Trophoblast cell (in vitro differentiated cells and primary cell): ENCODE measurements around the gene ANKHD1.
"Not testable (repeated sequence)": the region's sequence is repeated elsewhere in the genome, so short reads cannot be mapped to it uniquely, and the experiment has no call there.

ENCODE experiments used
- DNase-seq, 2 donors: peaks; one replicate each; pipeline ENCODE4 v3.0.0-alpha.2; 2016
- H2AFZ ChIP-seq: 2 replicates; pipeline ENCODE4 v1.6.1; 2013; ENCODE audit warnings: low read length, moderate library complexity, mild to moderate bottlenecking; ENCODE audit not compliant: insufficient read depth, poor library complexity
- H2AK5ac ChIP-seq: 2 replicates; pipeline ENCODE4 v1.6.1; 2013; ENCODE audit warnings: mild to moderate bottlenecking, low read length
- H2BK120ac ChIP-seq: 2 replicates; pipeline ENCODE4 v1.6.1; 2013; ENCODE audit warnings: low read length, mild to moderate bottlenecking, moderate library complexity; ENCODE audit not compliant: insufficient read depth, poor library complexity
- H2BK12ac ChIP-seq: 2 replicates; pipeline ENCODE4 v1.6.1; 2013; ENCODE audit warnings: mild to moderate bottlenecking, low read length, moderate library complexity
- H2BK5ac ChIP-seq: 2 replicates; pipeline ENCODE4 v1.6.1; 2013; ENCODE audit warnings: low read length, low read depth, moderate library complexity, mild to moderate bottlenecking; ENCODE audit not compliant: poor library complexity
- H3K14ac ChIP-seq: 2 replicates; pipeline ENCODE4 v1.6.1; 2013; ENCODE audit warnings: mild to moderate bottlenecking, low read length
- H3K18ac ChIP-seq: 2 replicates; pipeline ENCODE4 v1.6.1; 2013; ENCODE audit warnings: mild to moderate bottlenecking, low read length
- H3K23ac ChIP-seq: 2 replicates; pipeline ENCODE4 v1.6.1; 2013; ENCODE audit warnings: low read length
- H3K27ac ChIP-seq: 2 replicates; pipeline ENCODE4 v1.5.1; 2013; ENCODE audit warnings: low read depth, mild to moderate bottlenecking, inconsistent platforms, low read length, moderate library complexity
- H3K27me3 ChIP-seq: 2 replicates; pipeline ENCODE4 v1.6.1; 2013; ENCODE audit warnings: inconsistent platforms, mild to moderate bottlenecking, low read length, moderate library complexity; ENCODE audit not compliant: insufficient read depth
- H3K36me3 ChIP-seq, 2 experiments: 1 replicate in 1 of 2; 2 replicates in 1 of 2; pipeline ENCODE4 v1.6.1; 2013; ENCODE audit warnings: low read length in 2 of 2, mild to moderate bottlenecking in 2 of 2, moderate library complexity in 1 of 2; ENCODE audit not compliant: insufficient read depth in 2 of 2, control insufficient read depth in 1 of 2
- H3K4ac ChIP-seq: 2 replicates; pipeline ENCODE4 v1.6.1; 2013; ENCODE audit warnings: low read depth, mild to moderate bottlenecking, low read length, moderate library complexity
- H3K4me1 ChIP-seq, 2 experiments: 1 replicate in 1 of 2; 2 replicates in 1 of 2; pipeline ENCODE4 v1.6.1; 2013; ENCODE audit warnings: low read length in 2 of 2, mild to moderate bottlenecking in 2 of 2, moderate library complexity in 1 of 2; ENCODE audit not compliant: insufficient read depth in 2 of 2, control insufficient read depth in 1 of 2
- H3K4me2 ChIP-seq: 2 replicates; pipeline ENCODE4 v1.6.1; 2013; ENCODE audit warnings: inconsistent platforms, mild to moderate bottlenecking, low read length, moderate library complexity
- H3K4me3 ChIP-seq: 2 replicates; pipeline ENCODE4 v1.5.1; 2013; ENCODE audit warnings: mild to moderate bottlenecking, low read depth, low read length, inconsistent platforms
- H3K79me1 ChIP-seq: one replicate; pipeline ENCODE4 v1.6.1; 2013; ENCODE audit warnings: low read length
- H3K79me2 ChIP-seq: 2 replicates; pipeline ENCODE4 v1.6.1; 2013; ENCODE audit warnings: low read length, mild to moderate bottlenecking; ENCODE audit not compliant: control insufficient read depth, insufficient read depth, poor library complexity
- H3K9ac ChIP-seq: 2 replicates; pipeline ENCODE4 v1.6.1; 2013; ENCODE audit warnings: mild to moderate bottlenecking, low read length
- H3K9me3 ChIP-seq: 2 replicates; pipeline ENCODE4 v1.6.1; 2013; ENCODE audit warnings: low read depth, mild to moderate bottlenecking, control low read depth, inconsistent platforms, low read length; ENCODE audit not compliant: insufficient read depth
- H4K12ac ChIP-seq: 2 replicates; pipeline ENCODE4 v1.6.1; 2013; ENCODE audit warnings: low read depth, mild to moderate bottlenecking, low read length, moderate library complexity
- H4K8ac ChIP-seq: 2 replicates; pipeline ENCODE4 v1.6.1; 2013; ENCODE audit warnings: low read depth, mild to moderate bottlenecking, low read length, moderate library complexity
- H4K91ac ChIP-seq: one replicate; pipeline ENCODE4 v1.6.1; 2013; ENCODE audit warnings: low read depth, mild to moderate bottlenecking, low read length, moderate library complexity
- WGBS: extraction: QIAGEN DNeasy Blood & Tissue Kit; methylation state at CpG from one replicate; pipeline ENCODE4 v1.1.7; 2013; ENCODE audit warnings: missing lambda C conversion rate; ENCODE audit not compliant: insufficient read length, insufficient coverage; ENCODE audit errors: extremely low coverage; 5-methylcytosine and 5-hydroxymethylcytosine counted together

The ANKHD1 gene

DNA sequence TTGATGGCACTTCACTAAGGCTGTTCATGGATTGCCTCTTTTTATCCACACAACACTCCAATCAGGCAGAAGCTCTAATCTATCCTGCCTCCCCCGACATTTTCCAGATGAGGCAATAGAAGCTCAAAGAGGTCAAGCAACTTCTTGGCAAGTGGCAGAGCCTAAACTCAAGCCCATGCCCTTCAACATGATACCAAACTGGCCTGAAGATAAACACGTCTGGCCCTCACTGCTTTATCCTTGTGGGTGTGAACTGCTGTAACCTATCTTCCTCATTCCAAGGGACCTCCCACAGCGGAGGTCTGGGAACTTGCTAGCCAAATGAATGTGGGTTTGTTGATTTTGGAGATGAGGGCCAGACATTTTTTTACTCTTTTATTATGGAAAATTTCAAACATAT lies 172.5 kb downstream of the ANKHD1 start:
- H3K4me3 ChIP-seq, result no peak overlapping the region
- no peak overlapping the region for H3K27ac ChIP-seq
- H4K8ac ChIP-seq, result no peak overlapping the region
- no peak overlapping the region for H3K4me2 ChIP-seq
- no peak overlapping the region for H2BK120ac ChIP-seq
- no peak overlapping the region for H3K9ac ChIP-seq
- H3K4ac ChIP-seq, result no peak overlapping the region
- H3K23ac ChIP-seq, result no peak overlapping the region
- H4K91ac ChIP-seq, result no peak overlapping the region
- no CpG with 5 or more reads among the region's 3 CpGs for WGBS
- no peak for DNase-seq
- H2AK5ac ChIP-seq, result no peak overlapping the region
- H3K27me3 ChIP-seq, result no peaks in the 10 kb centered on the region
- no peak overlapping the region for H2BK12ac ChIP-seq
- H3K79me2 ChIP-seq, result no peaks in the 10 kb centered on the region
- peaks cover 3% of the 10 kb centered on the region for H3K9me3 ChIP-seq
- H3K4me1 ChIP-seq, result no peaks in the 10 kb centered on the region
- no peak overlapping the region for H3K14ac ChIP-seq
- no peaks in the 10 kb centered on the region for H3K79me1 ChIP-seq
- H4K12ac ChIP-seq, result no peak overlapping the region
- H2AFZ ChIP-seq, result no peak overlapping the region
- no peak overlapping the region for H2BK5ac ChIP-seq
- H3K36me3 ChIP-seq, result peaks cover 0 to 2% of the 10 kb centered on the region in 2 experiments
- H3K18ac ChIP-seq, result no peak overlapping the region

DNA sequence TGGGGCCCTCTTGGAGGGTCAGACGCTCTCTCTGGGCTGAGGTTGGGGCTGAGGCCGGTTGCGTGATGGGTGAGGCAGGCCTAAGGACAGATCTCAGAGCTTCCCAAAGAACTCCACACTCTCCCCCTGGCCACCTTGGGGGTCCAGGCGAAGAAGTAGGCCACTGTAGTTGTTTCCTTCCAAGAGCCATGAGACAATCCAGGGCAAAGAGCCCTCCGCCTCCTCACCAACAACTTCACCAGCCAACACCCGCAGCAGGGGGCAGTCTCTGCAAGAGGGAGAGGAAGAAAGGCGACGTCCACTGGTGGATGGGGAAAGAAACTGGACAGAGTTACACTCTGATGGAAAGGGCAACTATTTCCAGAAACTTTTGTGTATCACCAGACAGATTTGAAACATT lies 173.7 kb downstream of the ANKHD1 start:
- H3K18ac ChIP-seq, result no peak overlapping the region
- no peak overlapping the region for H2BK5ac ChIP-seq
- no peak overlapping the region for H4K91ac ChIP-seq
- peak; percentile 64 to 79 for DNase-seq
- H2BK120ac ChIP-seq, result no peak overlapping the region
- no CpG with 5 or more reads among the region's 8 CpGs for WGBS
- H3K4ac ChIP-seq, result no peak overlapping the region
- H3K4me3 ChIP-seq, result no peak overlapping the region
- no peak overlapping the region for H4K8ac ChIP-seq
- H3K27me3 ChIP-seq, result no peaks in the 10 kb centered on the region
- no peak overlapping the region for H3K4me2 ChIP-seq
- H2AFZ ChIP-seq, result no peak overlapping the region
- H3K4me1 ChIP-seq, result no peaks in the 10 kb centered on the region
- no peak overlapping the region for H3K27ac ChIP-seq
- no peaks in the 10 kb centered on the region for H3K79me2 ChIP-seq
- no peak overlapping the region for H3K23ac ChIP-seq
- no peak overlapping the region for H3K9ac ChIP-seq
- H4K12ac ChIP-seq, result no peak overlapping the region
- no peaks in the 10 kb centered on the region for H3K36me3 ChIP-seq
- no peaks in the 10 kb centered on the region for H3K79me1 ChIP-seq
- H2BK12ac ChIP-seq, result no peak overlapping the region
- H3K14ac ChIP-seq, result no peak overlapping the region
- no peak overlapping the region for H2AK5ac ChIP-seq
- peaks cover 3% of the 10 kb centered on the region for H3K9me3 ChIP-seq

- WGBS, result no CpG with 5 or more reads among the region's 2 CpGs
- Histone ChIP-seq H3K4me1 (no peaks in the 10 kb centered on the region), H3K18ac (no peak overlapping the region), H3K4ac (no peak overlapping the region), H4K91ac (no peak overlapping the region), H2BK5ac (no peak overlapping the region), H3K4me3 (no peak overlapping the region), H3K79me2 (no peaks in the 10 kb centered on the region), H2AK5ac (no peak overlapping the region), H3K9me3 (peaks cover 3% of the 10 kb centered on the region), H3K27ac (no peak overlapping the region), H2BK12ac (no peak overlapping the region), H3K79me1 (no peaks in the 10 kb centered on the region), H3K27me3 (no peaks in the 10 kb centered on the region), H3K36me3 (no peaks in the 10 kb centered on the region), H3K14ac (no peak overlapping the region), H2AFZ (no peak overlapping the region), H3K4me2 (no peak overlapping the region), H3K9ac (no peak overlapping the region), H3K23ac (no peak overlapping the region), H4K12ac (no peak overlapping the region), H2BK120ac (no peak overlapping the region), H4K8ac (no peak overlapping the region)
- no peak for DNase-seq
Measured at GRCh38 chr5:140576776-140577201, 175.2 kb downstream of the ANKHD1 start.

DNA sequence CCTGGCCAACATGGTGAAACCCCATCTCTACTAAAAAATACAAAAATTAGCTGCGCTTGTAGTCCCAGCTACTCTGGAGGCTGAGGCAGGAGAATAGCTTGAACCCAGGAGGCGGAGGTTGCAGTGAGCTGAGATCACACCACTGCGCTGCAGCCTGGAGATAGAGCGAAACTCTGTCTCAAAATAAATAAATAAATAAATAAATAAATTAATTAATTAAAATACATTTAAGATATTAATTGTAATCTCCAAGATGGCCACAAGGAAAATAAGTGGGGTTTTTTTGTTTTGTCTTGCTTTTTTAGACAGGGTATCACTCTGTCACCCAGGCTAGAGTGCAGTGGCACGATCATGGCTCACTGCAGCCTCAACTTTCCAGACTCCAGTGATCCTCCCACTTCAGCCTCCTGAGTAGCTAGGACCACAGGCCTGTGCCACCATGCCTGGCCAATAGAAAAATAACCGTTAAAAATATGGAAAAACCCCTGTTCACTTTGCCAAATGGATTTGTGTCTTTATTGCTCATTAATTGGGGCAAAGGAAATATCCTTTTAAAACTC lies 177.6 kb downstream of the ANKHD1 start:
- H3K9me3 ChIP-seq, H4K91ac ChIP-seq, H2AFZ ChIP-seq, H4K8ac ChIP-seq, H3K4ac ChIP-seq, H3K79me2 ChIP-seq, H3K4me3 ChIP-seq, H3K4me1 ChIP-seq, H3K27me3 ChIP-seq, H2BK120ac ChIP-seq, H2BK12ac ChIP-seq, H4K12ac ChIP-seq, H3K14ac ChIP-seq, H3K23ac ChIP-seq, H3K4me2 ChIP-seq, H2BK5ac ChIP-seq, H3K9ac ChIP-seq, DNase-seq, H2AK5ac ChIP-seq, H3K36me3 ChIP-seq, H3K79me1 ChIP-seq, H3K18ac ChIP-seq, H3K27ac ChIP-seq: not testable (repeated sequence)
- no CpG with 5 or more reads among the region's 6 CpGs for WGBS
